Left cardiac atrium (tissue), 4 donors: ENCODE data around the gene OPCML. TPM values are rescaled to one million over a fixed set of nuclear protein-coding genes. Genes with fewer than 3 reads are reported as not detected.

ENCODE experiments used
- ATAC-seq, 2 donors: fragments of 200-7000 bp; cut with Tn5 transposase; one replicate each; pipeline ENCODE4 v1.9.1; 2020; ENCODE audit warnings: mild to moderate bottlenecking in 2 of 2, moderate library complexity in 2 of 2
- DNase-seq: peaks from one replicate; pipeline ENCODE4 v3.0.0-alpha.2; 2020
- intact Hi-C, 2 donors: fragments of 100-400 bp; cut with DNase I; formaldehyde crosslinking; loops; one replicate each; pipeline versions ENCODE4 v1.14.1 to v1.15.1; 2022 to 2023
- total RNA-seq, 2 donors: library from RNA; stranded (reverse); fragmentation: NEBNext Ultra II Directional; extraction: Animal tissue kit (Norgen Biotek cat#: 25700); gene quantifications; one replicate each; pipeline ENCODE4 v1.2.1, GENCODE V29; 2021
- donor health status: DM: no; HTN: yes; CAD: no.
- donor health status: DM: no; HTN: yes; CAD: no; lungs with severe emphysema.
- donor health status: DM: yes; HTN: yes; CAD: no.
- donor health status: Dilated cardiomyopathy.

Gene OPCML
- total RNA-seq, 2 donors from 2014 or later = 0.76 TPM; not detected in 1

GRCh38 chr11:132528181-132528580 lies 1004.1 kb downstream of the OPCML start:
- intact Hi-C loops = no loop called here
- ATAC-seq = no peak
- DNase-seq = no peak

- intact Hi-C loops = no loop called here
- ATAC-seq (no peak), DNase-seq (no peak)
Observed at GRCh38 chr11:132523929-132524328, 1008.4 kb downstream of the OPCML start.

- no peak for ATAC-seq
Observed at GRCh38 chr11:132520199-132520598, 1012.1 kb downstream of the OPCML start.

GRCh38 chr11:132519241-132519815 lies 1013.0 kb downstream of the OPCML start:
- ATAC-seq = no peak
- intact Hi-C loops = no loop called here
- DNase-seq = no peak

More at GRCh38 chr11:132520199-132520598, 1012.1 kb downstream of the OPCML start:
- intact Hi-C loops = no loop called here
- DNase-seq = no peak

- no peak for DNase-seq
- no peak for ATAC-seq
- intact Hi-C loops = no loop called here
Observed at GRCh38 chr11:132504501-132505041, 1027.7 kb downstream of the OPCML start.

GRCh38 chr11:132501356-132501755 lies 1030.9 kb downstream of the OPCML start:
- DNase-seq = no peak
- no peak for ATAC-seq
- intact Hi-C loops = no loop called here

GRCh38 chr11:132499661-132500060 lies 1032.6 kb downstream of the OPCML start:
- ATAC-seq = no peak
- DNase-seq = no peak
- intact Hi-C loops = no loop called here

GRCh38 chr11:132496341-132496740 lies 1036.0 kb downstream of the OPCML start:
- intact Hi-C loops = no loop called here
- ATAC-seq (peak in 1 of 2 donors; percentile 59), DNase-seq (peak; percentile 33)

- intact Hi-C loops = no loop called here
- DNase-seq (no peak), ATAC-seq (no peak)
Observed at GRCh38 chr11:132493801-132494200, 1038.5 kb downstream of the OPCML start.

GRCh38 chr11:132490978-132491377 lies 1041.3 kb downstream of the OPCML start:
- ATAC-seq (no peak), DNase-seq (no peak)
- intact Hi-C loops = no loop called here

- DNase-seq = no peak
- intact Hi-C loops = no loop called here
- ATAC-seq = no peak
Observed at GRCh38 chr11:132486060-132486459, 1046.2 kb downstream of the OPCML start.

- DNase-seq (no peak), ATAC-seq (no peak)
- intact Hi-C loops = no loop called here
Observed at GRCh38 chr11:132475026-132475425, 1057.3 kb downstream of the OPCML start.

- intact Hi-C loops = no loop called here
Observed at GRCh38 chr11:132472411-132473172, 1059.7 kb downstream of the OPCML start.

GRCh38 chr11:132471466-132471865 lies 1060.8 kb downstream of the OPCML start:
- intact Hi-C loops = no loop called here

More at GRCh38 chr11:132472411-132473172, 1059.7 kb downstream of the OPCML start:
- peak in 1 of 2 donors; percentile 47 for ATAC-seq
- DNase-seq = no peak

GRCh38 chr11:132466983-132467382 lies 1065.3 kb downstream of the OPCML start:
- intact Hi-C loops = no loop called here
- ATAC-seq (no peak), DNase-seq (no peak)

More at GRCh38 chr11:132471466-132471865, 1060.8 kb downstream of the OPCML start:
- ATAC-seq = no peak
- DNase-seq = no peak

- ATAC-seq = no peak
- intact Hi-C loops = no loop called here
Observed at GRCh38 chr11:132464939-132465338, 1067.4 kb downstream of the OPCML start.

GRCh38 chr11:132464003-132464342 lies 1068.3 kb downstream of the OPCML start:
- ATAC-seq (no peak), DNase-seq (no peak)
- intact Hi-C loops = no loop called here

More at GRCh38 chr11:132464939-132465338, 1067.4 kb downstream of the OPCML start:
- DNase-seq = no peak

- intact Hi-C loops = no loop called here
- ATAC-seq (no peak), DNase-seq (no peak)
Observed at GRCh38 chr11:132463295-132464002, 1068.9 kb downstream of the OPCML start.

- DNase-seq = no peak
- no peak for ATAC-seq
- intact Hi-C loops = no loop called here
Observed at GRCh38 chr11:132459736-132460135, 1072.6 kb downstream of the OPCML start.

GRCh38 chr11:132457445-132457844 lies 1074.9 kb downstream of the OPCML start:
- DNase-seq (no peak), ATAC-seq (no peak)
- intact Hi-C loops = no loop called here
